H1 (cell line): Measurements from ENCODE around the gene WSCD2. TPM values are rescaled to one million over a fixed set of nuclear protein-coding genes. Genes with fewer than 3 reads are reported as not detected.

ENCODE experiments used
- JUN ChIP-seq: IDR thresholded peaks from 2 replicates; pipeline ENCODE4 v1.6.1; 2011; ENCODE audit warnings: low read depth, mild to moderate bottlenecking, improper control_type of control experiment, low read length
- JUND ChIP-seq: IDR thresholded peaks from 2 replicates; pipeline ENCODE4 v1.6.1; 2011; ENCODE audit warnings: mild to moderate bottlenecking, improper control_type of control experiment, low read length
- MAX ChIP-seq: IDR thresholded peaks from 2 replicates; pipeline ENCODE4 v1.6.1; 2012; ENCODE audit warnings: inconsistent platforms
- polyA plus RNA-seq, 7 experiments: library from polyadenylated mRNA; depleted of rRNA in 3 of 7; stranded (reverse) in 5 of 7; unstranded in 2 of 7; fragments of >200 nt in 5 of 7; fragments of 200-250 nt in 2 of 7; gene quantifications; 1 replicate in 5 of 7; 2 replicates in 1 of 7; 4 replicates in 1 of 7; pipeline versions ENCODE4 v1.2.1 to v1.2.3, GENCODE V29; 2011 to 2013; ENCODE audit warnings: missing spikeins in 2 of 7, mixed read lengths in 2 of 7
- total RNA-seq: library from RNA; stranded (reverse); fragmentation: NEBNext Ultra II Directional; extraction: Animal tissue kit (Norgen Biotek cat#: 25700); gene quantifications from 2 replicates; pipeline ENCODE4 v1.2.1, GENCODE V29; 2021

Gene WSCD2
- total and polyA plus RNA-seq, 2 of the 8 experiments (the other 6 are each of a cell fraction or from before 2014, with no cell fraction given): 1.3 to 2.2 TPM

GRCh38 chr12:108215458-108215857, 86.4 kb downstream of the WSCD2 start (continued):
- TF ChIP-seq MAX: no peak
- TF ChIP-seq JUN: no peak
- no peak for TF ChIP-seq JUND
